GM12864 (cell line): Measurements from ENCODE around the gene METTL26.

Experiments
- DNase-seq: peaks from one replicate; pipeline ENCODE4 v3.0.0-alpha.2; 2011; ENCODE audit warnings: low read depth
- H3K4me3 ChIP-seq: 2 replicates; pipeline ENCODE4 v1.5.1; 2011; ENCODE audit warnings: mild to moderate bottlenecking, low read depth, low read length, control low read depth
- CTCF ChIP-seq: IDR thresholded peaks from 2 replicates; pipeline ENCODE4 v1.5.1; 2011; ENCODE audit warnings: low read depth, mild to moderate bottlenecking, moderate library complexity, low read length, control low read depth, inconsistent platforms; ENCODE audit errors: missing control alignments

METTL26 gene

GRCh38 chr16:674214-674881, 38.2 kb upstream of the METTL26 start:
- no peak overlapping the region for H3K4me3 ChIP-seq
- no peak for TF ChIP-seq CTCF
- DNase-seq, result no peak

GRCh38 chr16:673399-673991, 37.4 kb upstream of the METTL26 start:
- no peak for TF ChIP-seq CTCF
- no peak for DNase-seq
- H3K4me3 ChIP-seq, result no peak overlapping the region

- no peak for TF ChIP-seq CTCF
- no peak for DNase-seq
Measured at GRCh38 chr16:672851-673250, 36.7 kb upstream of the METTL26 start.

GRCh38 chr16:672371-672770, 36.3 kb upstream of the METTL26 start:
- no peak for DNase-seq
- no peak for TF ChIP-seq CTCF
- no peak overlapping the region for H3K4me3 ChIP-seq

More at GRCh38 chr16:672851-673250, 36.7 kb upstream of the METTL26 start:
- no peak overlapping the region for H3K4me3 ChIP-seq

GRCh38 chr16:671353-672131, 35.4 kb upstream of the METTL26 start:
- no peak for DNase-seq
- no peak for TF ChIP-seq CTCF
- no peak overlapping the region for H3K4me3 ChIP-seq

- DNase-seq, result no peak
- TF ChIP-seq CTCF, result no peak
- H3K4me3 ChIP-seq, result no peak overlapping the region
Measured at GRCh38 chr16:670485-671352, 34.6 kb upstream of the METTL26 start.
